IgD-negative memory B cell (primary cell): ENCODE data around the gene CXorf65. TPM values are rescaled to one million over a fixed set of nuclear protein-coding genes. Genes with fewer than 3 reads are reported as not detected.
A peak's percentile ranks its signal among the peaks of the same experiment; 100 is the strongest.

Source experiments
- H3K27ac Mint-ChIP-seq, 3 donors: one replicate each; pipeline ENCODE4 v1.8.0; 2020 to 2022; ENCODE audit warnings: mild to moderate bottlenecking in 3 of 3, mixed read lengths in 3 of 3, moderate library complexity in 1 of 3
- H3K27me3 Mint-ChIP-seq: one replicate; pipeline ENCODE4 v1.8.0; 2021; ENCODE audit warnings: mixed read lengths
- H3K36me3 Mint-ChIP-seq: one replicate; pipeline ENCODE4 v1.8.0; 2020; ENCODE audit warnings: mild to moderate bottlenecking, mixed read lengths
- H3K4me1 Mint-ChIP-seq, 3 donors: one replicate each; pipeline ENCODE4 v1.8.0; 2020 to 2022; ENCODE audit warnings: mixed read lengths in 3 of 3, mild to moderate bottlenecking in 1 of 3
- H3K4me3 Mint-ChIP-seq, 4 donors: one replicate each; pipeline ENCODE4 v1.8.0; 2020 to 2022; ENCODE audit warnings: mild to moderate bottlenecking in 4 of 4, mixed read lengths in 4 of 4, moderate library complexity in 3 of 4
- H3K9me3 Mint-ChIP-seq, 3 donors: one replicate each; pipeline ENCODE4 v1.8.0; 2020 to 2021; ENCODE audit warnings: mixed read lengths in 3 of 3, mild to moderate bottlenecking in 1 of 3
- polyA plus RNA-seq: library from polyadenylated mRNA; unstranded; fragments of 300-500 nt; fragmentation: Illumina TruSeq; gene quantifications from one replicate; pipeline ENCODE4 v1.2.3, GENCODE V29; 2021

The CXorf65 gene
- polyA plus RNA-seq, 1 donor from 2014 or later = 1.5 TPM

DNA sequence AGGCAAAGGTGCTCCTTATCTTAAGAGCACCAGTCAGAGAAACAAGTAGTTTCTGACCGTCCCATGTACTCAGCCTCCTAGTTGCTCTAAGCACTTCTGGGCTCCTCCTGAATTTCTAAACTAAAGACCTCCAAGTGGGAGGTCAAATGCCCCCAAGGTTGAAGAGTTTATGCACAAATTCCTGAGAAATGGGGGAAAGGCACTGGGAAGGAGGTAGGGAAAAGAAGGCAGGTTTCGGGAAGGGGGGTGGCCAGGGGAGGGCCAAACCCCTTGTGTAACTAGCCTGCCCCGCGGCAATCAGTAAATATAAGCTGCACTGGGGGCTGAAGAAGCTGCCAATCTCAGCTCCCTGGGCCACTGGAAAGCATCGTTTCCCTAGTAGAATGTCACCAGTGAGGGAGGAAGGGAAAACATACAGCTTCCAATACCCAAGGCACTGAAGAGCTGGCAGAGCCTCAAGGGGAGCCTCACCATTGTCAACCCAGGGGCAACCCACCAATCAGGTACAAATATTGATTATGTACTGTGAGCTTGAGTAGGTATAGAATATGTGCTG lies 7.5 kb downstream of the CXorf65 start:
- Mint-ChIP-seq H3K36me3 (no peaks in the 10 kb centered on the region), H3K4me1 (peaks cover 16 to 29% (median 22%) of the 10 kb centered on the region in 3 donors), H3K9me3 (no peaks in the 10 kb centered on the region), H3K4me3 (peak overlapping the region in 1 of 4 donors; percentile 83), H3K27me3 (peaks cover 3% of the 10 kb centered on the region), H3K27ac (peak overlapping the region in 2 of 3 donors; percentile 9 to 95)

DNA sequence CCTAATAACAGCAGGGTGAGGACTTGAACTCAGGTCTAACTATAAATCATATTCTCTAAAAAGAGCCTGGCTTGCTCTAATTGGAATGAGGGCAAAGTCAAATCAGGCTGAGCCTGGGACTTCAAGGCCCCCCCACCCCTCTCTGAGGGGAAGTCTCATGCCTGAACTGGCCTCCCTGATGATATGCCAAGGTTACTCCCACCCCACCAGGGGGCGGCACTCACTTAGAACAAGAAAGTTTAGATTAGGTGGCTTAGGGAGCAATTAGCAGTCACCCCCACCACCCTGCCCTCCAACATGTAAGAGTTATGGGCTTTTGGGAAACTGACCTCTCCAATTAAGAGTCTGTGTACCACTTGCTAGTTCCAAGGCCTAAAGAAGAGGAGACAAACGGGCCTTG lies 8.2 kb downstream of the CXorf65 start:
- Mint-ChIP-seq H3K36me3 (no peaks in the 10 kb centered on the region), H3K4me1 (peaks cover 10 to 25% (median 16%) of the 10 kb centered on the region in 3 donors), H3K9me3 (no peaks in the 10 kb centered on the region), H3K27ac (peak overlapping the region in 2 of 3 donors; percentile 73 to 95), H3K4me3 (peak overlapping the region in 3 of 4 donors; percentile 2 to 84 (median 83)), H3K27me3 (no peaks in the 10 kb centered on the region)

DNA sequence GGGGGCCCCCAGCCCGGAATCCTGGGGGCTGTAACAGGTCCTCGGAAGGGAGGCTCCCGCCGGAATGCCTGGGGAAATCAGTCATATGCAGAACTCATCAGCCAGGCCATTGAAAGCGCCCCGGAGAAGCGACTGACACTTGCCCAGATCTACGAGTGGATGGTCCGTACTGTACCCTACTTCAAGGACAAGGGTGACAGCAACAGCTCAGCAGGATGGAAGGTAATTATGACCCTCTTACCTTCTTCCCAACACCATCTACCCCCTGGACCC lies 9.8 kb downstream of the CXorf65 start:
- Mint-ChIP-seq H3K27ac (no peak overlapping the region), H3K36me3 (no peaks in the 10 kb centered on the region), H3K9me3 (no peaks in the 10 kb centered on the region), H3K27me3 (no peaks in the 10 kb centered on the region), H3K4me3 (peak overlapping the region; percentile 89 to 98 (median 94)), H3K4me1 (peaks cover 9 to 19% (median 11%) of the 10 kb centered on the region in 3 donors)

DNA sequence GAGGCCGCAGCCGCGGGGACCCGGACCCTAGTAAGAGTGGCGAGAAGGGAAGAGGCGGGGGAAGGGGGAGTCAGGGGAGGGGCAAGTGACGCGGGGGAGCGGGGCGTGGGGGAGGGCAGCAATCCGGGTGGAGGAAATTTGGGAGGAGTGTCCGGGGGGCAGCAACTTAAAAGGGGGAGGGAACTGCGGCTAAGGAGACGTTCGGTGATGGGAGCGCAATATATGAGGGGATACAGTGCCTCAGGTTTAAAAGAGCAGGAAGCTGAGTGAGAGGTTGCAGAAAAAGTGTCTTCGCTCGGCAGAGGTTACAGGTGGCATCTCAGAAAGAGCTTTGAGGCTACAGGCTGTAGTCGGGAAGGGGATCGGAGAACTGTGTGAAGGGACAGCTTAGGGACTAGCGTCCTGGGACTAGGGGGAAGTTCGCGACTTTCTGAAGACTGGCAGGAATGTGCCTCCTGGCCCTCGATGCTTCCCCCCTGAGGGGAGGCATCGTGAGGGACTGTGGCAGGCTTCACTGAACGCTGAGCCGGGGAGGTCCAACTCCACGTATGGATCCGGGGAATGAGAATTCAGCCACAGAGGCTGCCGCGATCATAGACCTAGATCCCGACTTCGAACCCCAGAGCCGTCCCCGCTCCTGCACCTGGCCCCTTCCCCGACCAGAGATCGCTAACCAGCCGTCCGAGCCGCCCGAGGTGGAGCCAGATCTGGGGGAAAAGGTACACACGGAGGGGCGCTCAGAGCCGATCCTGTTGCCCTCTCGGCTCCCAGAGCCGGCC lies 10.4 kb downstream of the CXorf65 start:
- Mint-ChIP-seq H3K4me1 (peaks cover 7 to 18% (median 11%) of the 10 kb centered on the region in 3 donors), H3K4me3 (peak overlapping the region; percentile 89 to 98 (median 94)), H3K9me3 (peaks cover 0 to 1% (median 0%) of the 10 kb centered on the region in 3 donors), H3K27ac (peak overlapping the region; percentile 46 to 86 (median 64)), H3K36me3 (no peaks in the 10 kb centered on the region), H3K27me3 (no peaks in the 10 kb centered on the region)

DNA sequence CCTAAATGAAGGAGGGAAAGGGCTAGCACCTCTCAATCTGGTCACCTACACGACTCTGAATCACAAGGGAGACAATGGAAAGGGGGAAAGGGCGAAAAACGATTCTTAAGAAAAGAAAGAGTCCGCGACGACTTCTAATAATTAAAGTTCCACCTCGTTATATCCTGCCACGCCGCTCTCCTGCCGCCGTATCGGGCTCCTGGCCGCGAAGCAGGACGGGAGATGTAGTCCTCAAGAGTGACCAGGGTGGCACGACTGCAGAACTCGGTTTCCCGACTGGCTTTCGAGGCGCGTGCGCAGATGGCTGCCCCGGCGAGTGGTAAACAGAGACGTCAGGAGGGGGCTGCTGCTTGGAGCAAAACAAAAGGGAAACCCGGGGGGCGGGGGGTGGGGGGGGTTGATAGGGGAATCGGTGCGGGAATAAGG lies 11.0 kb downstream of the CXorf65 start, which contains the start of gene FOXO4:
Gene FOXO4, plus strand, starts transcription at position 297 of the 426 bp plus-strand sequence. CDS start 678 bp downstream, outside the sequence.
- Mint-ChIP-seq H3K27ac (peak within 1 kb of the TSS; percentile 64 to 86 (median 76)), H3K27me3 (no peaks in the 10 kb centered on the region), H3K9me3 (peaks cover 0 to 1% (median 0%) of the 10 kb centered on the region in 3 donors), H3K4me3 (peak within 1 kb of the TSS; percentile 89 to 98 (median 94)), H3K36me3 (no peaks in the 10 kb centered on the region), H3K4me1 (peaks cover 6 to 18% (median 11%) of the 10 kb centered on the region in 3 donors)

DNA sequence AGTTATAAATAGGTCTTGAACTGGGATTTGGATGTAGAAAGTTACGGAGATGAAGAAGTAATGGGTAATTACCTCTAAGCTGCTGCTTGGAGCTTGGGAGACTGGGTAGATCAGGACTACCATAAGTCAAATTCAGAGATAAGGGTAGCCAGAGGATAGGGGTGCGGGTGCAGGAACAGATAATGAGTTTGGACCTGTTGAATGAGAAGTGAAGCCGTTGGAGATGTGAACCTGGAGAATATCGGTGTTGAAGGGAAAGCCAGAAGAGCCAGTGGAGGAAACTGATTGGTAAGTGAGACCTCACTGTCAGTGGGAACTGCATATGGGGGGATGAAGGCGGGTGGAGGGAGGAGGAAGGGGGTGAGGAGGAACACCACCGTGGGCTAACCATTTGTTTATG lies 11.5 kb downstream of the CXorf65 start:
- H3K4me3 Mint-ChIP-seq = peak overlapping the region; percentile 89 to 98 (median 94)
- H3K27ac Mint-ChIP-seq = peak overlapping the region; percentile 11 to 86 (median 64)
- peaks cover 4 to 18% (median 11%) of the 10 kb centered on the region in 3 donors for H3K4me1 Mint-ChIP-seq
- H3K9me3 Mint-ChIP-seq = peaks cover 0 to 1% (median 0%) of the 10 kb centered on the region in 3 donors
- H3K27me3 Mint-ChIP-seq = no peaks in the 10 kb centered on the region
- H3K36me3 Mint-ChIP-seq = no peaks in the 10 kb centered on the region

DNA sequence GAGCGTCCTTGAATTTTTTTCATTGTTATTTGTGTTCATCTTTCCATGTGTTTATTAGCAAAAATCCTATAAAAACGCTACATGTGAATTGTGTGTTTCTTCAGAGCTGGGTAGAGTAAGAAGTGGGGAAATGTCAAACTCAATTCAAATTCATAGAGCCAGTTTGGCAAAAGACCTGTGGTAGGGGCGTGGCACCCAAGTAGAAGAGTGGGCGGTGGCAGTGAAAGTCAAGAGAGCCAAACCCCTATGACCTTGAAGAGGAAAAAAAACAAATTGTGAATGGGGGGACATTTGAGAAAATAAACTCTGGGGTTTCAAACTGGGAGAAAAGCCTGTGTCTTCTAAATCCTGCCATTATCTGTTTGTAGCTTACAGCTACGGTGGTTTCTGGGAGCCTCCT lies 15.3 kb downstream of the CXorf65 start:
- H3K27me3 Mint-ChIP-seq = no peaks in the 10 kb centered on the region
- peaks cover 0 to 5% (median 4%) of the 10 kb centered on the region in 3 donors for H3K4me1 Mint-ChIP-seq
- H3K36me3 Mint-ChIP-seq = no peaks in the 10 kb centered on the region
- no peak overlapping the region for H3K27ac Mint-ChIP-seq
- H3K9me3 Mint-ChIP-seq = peaks cover 0 to 1% (median 0%) of the 10 kb centered on the region in 3 donors
- no peak overlapping the region for H3K4me3 Mint-ChIP-seq

DNA sequence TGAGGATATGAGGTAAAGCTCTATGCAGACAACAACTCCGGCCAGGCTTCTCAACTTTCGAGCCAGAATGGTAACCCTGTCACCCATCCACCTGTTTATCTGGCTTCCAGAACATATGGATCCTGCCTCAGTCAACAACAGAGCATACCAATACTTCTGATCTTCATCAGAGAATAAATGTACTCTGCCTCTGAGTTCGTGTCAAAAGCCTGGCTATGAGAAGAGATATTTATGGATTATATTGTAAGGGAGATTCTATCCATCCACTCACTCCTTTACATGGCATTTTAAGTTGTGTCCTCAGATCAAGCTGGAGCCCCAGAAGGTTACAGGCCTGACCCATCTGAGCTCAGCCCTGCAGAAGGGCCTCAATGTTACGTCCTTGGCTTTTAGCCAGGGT lies 20.6 kb downstream of the CXorf65 start:
- H3K27me3 Mint-ChIP-seq = no peaks in the 10 kb centered on the region
- H3K9me3 Mint-ChIP-seq = no peaks in the 10 kb centered on the region
- H3K4me1 Mint-ChIP-seq = no peaks in the 10 kb centered on the region
- no peak overlapping the region for H3K27ac Mint-ChIP-seq
- H3K4me3 Mint-ChIP-seq = no peak overlapping the region
- no peaks in the 10 kb centered on the region for H3K36me3 Mint-ChIP-seq

DNA sequence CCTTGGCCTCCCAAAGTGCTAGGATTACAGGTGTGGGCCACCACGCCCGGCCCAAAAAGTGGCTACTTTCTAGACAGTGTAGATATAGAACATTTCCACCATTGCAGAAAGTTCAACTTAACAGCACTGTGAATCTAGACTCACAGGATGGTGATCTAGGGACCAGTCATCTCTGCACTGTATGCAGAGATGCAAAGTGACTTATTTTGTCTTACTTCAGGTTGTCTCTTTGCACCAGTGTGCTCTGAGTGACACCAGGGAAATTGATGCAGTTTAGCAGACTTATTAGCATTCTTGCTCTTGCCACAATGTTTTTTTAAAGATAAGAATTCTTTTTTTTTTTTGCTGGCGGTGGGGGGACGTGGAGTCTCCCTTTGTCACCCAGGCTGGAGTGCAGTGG lies 23.7 kb downstream of the CXorf65 start:
- Mint-ChIP-seq H3K4me3 (no peak overlapping the region), H3K27me3 (no peaks in the 10 kb centered on the region), H3K4me1 (no peaks in the 10 kb centered on the region), H3K9me3 (no peaks in the 10 kb centered on the region), H3K36me3 (no peaks in the 10 kb centered on the region), H3K27ac (no peak overlapping the region)

DNA sequence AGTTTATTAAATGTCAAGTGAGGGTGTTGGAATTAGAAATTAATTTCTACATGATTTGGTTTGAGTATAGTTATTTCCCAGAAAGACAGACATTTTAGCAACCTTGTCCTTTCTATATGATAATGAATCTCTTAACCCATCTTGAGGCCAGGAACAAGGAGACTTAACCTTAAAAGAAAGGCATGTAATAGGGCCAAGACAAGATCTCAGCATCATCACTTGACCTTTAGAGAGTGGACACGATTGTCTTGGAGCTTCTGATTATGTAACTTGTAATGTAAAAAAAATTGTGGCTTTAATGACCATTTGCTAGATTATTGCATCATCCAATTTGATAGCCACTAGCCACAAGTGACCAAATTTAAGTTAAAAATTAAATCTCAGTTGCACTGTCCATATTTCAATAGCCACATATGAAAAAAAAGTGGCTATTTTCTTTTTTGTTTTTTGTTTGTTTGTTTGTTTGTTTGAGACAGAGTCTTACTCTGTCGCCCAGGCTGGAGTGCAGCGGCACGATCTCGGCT lies 24.4 kb downstream of the CXorf65 start:
- Mint-ChIP-seq H3K9me3 (no peaks in the 10 kb centered on the region), H3K27me3 (no peaks in the 10 kb centered on the region), H3K4me1 (no peaks in the 10 kb centered on the region), H3K4me3 (no peak overlapping the region), H3K27ac (no peak overlapping the region), H3K36me3 (no peaks in the 10 kb centered on the region)

DNA sequence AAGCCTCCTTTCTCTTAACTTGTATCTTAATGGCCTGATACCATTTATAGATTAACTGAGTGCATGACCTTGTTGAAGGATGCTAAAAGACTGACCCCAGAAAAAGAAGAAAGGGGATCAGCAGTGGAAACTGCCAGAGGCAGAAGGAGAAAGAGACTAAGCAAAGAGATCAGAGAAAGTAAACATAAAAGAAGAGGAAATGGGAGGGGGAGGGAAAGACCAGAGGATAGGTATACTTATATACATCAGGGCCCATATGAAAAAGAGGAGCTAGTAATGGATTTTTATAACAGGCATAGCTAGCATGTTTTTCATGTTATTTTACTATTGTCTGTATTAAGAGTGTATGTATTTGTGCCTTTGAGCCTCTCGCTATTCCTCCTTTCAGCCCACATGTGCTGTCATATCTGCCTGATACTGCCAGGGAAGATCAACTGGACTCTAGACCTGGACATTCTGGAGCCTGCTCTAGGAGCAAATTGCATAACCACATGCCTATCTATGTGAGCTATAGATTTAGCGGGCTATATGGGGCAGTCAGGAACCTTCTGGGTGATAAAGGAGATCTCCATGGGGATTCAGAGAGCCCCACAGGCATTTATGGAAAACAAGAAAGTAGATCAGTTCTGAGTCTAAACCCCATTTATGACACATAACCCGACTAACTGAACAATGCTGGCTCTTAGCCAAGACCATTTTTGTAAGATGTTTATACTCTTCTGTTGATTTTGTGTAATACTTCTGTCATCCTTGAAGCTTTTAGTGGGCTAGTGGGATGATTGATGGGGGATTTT lies 25.0 kb downstream of the CXorf65 start:
- Mint-ChIP-seq H3K4me3 (no peak overlapping the region), H3K27ac (no peak overlapping the region), H3K27me3 (no peaks in the 10 kb centered on the region), H3K9me3 (no peaks in the 10 kb centered on the region), H3K36me3 (no peaks in the 10 kb centered on the region), H3K4me1 (no peaks in the 10 kb centered on the region)

DNA sequence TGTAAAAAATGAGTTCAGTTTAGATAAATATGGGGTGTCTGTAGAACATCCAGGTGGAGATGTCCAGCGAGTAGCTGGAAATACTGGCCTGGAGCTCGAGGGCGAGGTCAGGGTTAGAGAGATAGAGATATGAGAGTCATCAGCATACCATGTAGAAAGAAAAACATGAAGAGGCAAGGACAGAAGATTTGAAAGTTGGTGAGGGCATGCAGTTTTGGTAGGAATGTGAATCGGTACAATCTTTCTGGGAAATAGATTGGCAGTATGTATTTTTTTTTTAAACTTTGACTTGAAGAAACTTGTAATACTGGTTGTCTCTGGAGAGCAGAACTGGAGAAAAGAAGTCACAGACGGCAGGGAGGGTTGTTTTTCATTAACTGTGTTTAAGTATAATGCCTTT lies 36.0 kb downstream of the CXorf65 start:
- Mint-ChIP-seq H3K4me1 (peaks cover 5 to 16% (median 12%) of the 10 kb centered on the region in 3 donors), H3K27ac (peak overlapping the region in 1 of 3 donors; percentile 1), H3K36me3 (no peaks in the 10 kb centered on the region), H3K27me3 (peaks cover 12% of the 10 kb centered on the region), H3K9me3 (no peaks in the 10 kb centered on the region), H3K4me3 (no peak overlapping the region)

DNA sequence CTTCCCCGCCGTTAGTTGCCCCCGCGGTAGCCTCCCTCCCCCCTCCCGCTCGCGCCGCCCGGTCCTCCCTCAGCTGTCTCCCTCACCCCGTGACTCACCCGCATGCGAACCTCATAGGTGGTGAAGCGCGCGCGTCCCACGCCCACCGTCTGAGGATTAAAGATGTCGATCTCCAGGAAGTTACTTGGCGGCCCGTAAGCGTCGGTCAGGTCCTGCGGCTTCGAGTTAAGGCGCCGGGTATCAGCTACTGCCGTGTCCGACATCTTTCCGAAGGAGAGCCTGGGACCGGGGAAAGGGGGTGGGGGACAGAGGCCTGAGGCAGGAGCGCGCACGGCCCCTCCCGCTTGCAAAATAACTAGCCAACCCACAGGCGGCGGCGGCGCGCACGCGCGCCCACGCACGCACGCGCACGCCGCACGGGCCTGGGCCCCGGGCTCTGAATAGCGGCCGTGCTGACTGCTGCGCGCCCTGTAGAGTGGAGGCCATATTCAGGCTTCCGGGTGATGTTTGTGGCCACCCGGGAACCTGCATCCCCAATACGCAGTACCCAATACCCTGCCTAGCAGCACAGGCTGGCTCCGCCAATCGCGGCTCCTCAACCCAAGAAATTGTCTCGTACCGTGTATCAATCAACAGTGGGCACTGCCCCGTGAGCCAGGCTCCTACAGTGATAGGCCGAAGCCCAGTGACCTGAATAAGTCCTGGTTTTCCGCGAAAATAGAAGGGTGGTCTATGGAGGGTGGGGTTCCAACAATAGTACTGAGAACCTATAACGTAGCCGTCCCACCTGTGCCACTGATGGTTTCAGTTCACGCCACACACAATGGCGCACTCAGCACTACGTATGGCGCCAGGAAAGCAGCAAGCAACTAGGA lies 38.3 kb downstream of the CXorf65 start, which contains the start of gene SNX12:
Gene SNX12, minus strand, starts transcription at position 291 of the 875 bp plus-strand sequence. Its CDS starts 28 bp downstream, at position 263.
- H3K27me3 Mint-ChIP-seq = peaks cover 4% of the 10 kb centered on the region
- H3K9me3 Mint-ChIP-seq = no peaks in the 10 kb centered on the region
- H3K4me3 Mint-ChIP-seq = peak within 1 kb of the TSS; percentile 87 to 96 (median 94)
- no peaks in the 10 kb centered on the region for H3K36me3 Mint-ChIP-seq
- H3K27ac Mint-ChIP-seq = peak within 1 kb of the TSS; percentile 95 to 96 (median 96)
- H3K4me1 Mint-ChIP-seq = peaks cover 6 to 18% (median 16%) of the 10 kb centered on the region in 3 donors

DNA sequence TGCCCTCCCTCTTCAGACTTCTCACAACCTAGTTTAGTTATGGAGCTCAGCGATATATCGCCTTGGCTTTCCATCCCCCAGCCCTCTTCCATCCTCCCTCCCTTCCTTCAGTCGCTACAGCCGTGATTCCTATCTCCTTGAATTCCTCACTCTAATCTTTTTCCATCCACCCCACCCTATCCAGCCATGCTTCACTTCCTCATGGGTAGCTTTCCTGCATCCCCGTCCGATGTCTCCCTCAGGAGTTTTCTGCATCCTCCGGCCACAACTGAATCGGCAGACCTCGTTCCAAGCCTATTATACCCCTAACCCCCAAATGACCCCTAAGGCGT lies 38.9 kb downstream of the CXorf65 start:
- H3K4me1 Mint-ChIP-seq = peaks cover 6 to 18% (median 16%) of the 10 kb centered on the region in 3 donors
- no peaks in the 10 kb centered on the region for H3K9me3 Mint-ChIP-seq
- H3K27ac Mint-ChIP-seq = peak overlapping the region; percentile 86 to 96 (median 96)

More for the DNA sequence above, 38.9 kb downstream of the CXorf65 start:
- Mint-ChIP-seq H3K36me3 (no peaks in the 10 kb centered on the region), H3K4me3 (peak overlapping the region; percentile 87 to 96 (median 94)), H3K27me3 (peaks cover 4% of the 10 kb centered on the region)
